Measurements from ENCODE around the gene C11orf21. TPM values are rescaled to one million over a fixed set of nuclear protein-coding genes. Genes with fewer than 3 reads are reported as not detected.

The C11orf21 gene
- total RNA-seq, 1 experiment from 2014 or later: not detected

DNA sequence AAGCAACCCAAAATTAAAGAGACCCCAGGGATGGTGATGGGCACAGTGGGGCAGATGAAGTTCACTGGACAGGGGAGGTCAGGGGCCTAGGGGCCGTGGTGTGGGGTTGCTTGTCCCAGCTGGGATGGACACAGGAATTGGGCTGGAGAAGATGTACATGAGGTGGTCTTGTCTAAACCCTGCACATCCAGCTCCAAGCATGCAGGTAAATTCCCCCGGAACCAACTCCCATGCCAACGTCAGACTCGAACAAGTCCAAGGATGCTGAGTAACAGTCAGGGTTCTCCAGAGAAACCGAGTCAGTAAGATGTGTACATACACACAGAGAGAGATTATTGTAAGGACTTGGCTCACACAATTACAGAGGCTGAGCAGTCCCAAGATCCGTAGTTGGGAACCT, 29.0 kb upstream of the C11orf21 start:
- peaks cover 40% of the 10 kb centered on the region for H3K27me3 Mint-ChIP-seq (ENCODE audit: unreplicated experiment)
- no TSS peak for BruUV-seq (replicated peaks)
- H3K4me3 Mint-ChIP-seq (ENCODE audit: low read depth, unreplicated experiment): no peak overlapping the region
- no peak overlapping the region for H3K27ac Mint-ChIP-seq (ENCODE audit: unreplicated experiment)
- TF ChIP-seq, protein P1, sequence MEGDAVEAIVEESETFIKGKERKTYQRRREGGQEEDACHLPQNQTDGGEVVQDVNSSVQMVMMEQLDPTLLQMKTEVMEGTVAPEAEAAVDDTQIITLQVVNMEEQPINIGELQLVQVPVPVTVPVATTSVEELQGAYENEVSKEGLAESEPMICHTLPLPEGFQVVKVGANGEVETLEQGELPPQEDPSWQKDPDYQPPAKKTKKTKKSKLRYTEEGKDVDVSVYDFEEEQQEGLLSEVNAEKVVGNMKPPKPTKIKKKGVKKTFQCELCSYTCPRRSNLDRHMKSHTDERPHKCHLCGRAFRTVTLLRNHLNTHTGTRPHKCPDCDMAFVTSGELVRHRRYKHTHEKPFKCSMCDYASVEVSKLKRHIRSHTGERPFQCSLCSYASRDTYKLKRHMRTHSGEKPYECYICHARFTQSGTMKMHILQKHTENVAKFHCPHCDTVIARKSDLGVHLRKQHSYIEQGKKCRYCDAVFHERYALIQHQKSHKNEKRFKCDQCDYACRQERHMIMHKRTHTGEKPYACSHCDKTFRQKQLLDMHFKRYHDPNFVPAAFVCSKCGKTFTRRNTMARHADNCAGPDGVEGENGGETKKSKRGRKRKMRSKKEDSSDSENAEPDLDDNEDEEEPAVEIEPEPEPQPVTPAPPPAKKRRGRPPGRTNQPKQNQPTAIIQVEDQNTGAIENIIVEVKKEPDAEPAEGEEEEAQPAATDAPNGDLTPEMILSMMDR (IDR thresholded peaks at IDR 0.05; ENCODE audit: unreplicated experiment): no peak
- intact Hi-C loops (cut with micrococcal nuclease; ENCODE audit: unreplicated experiment): no loop called here
- no peaks in the 10 kb centered on the region for H3K4me1 Mint-ChIP-seq (ENCODE audit: low read depth, unreplicated experiment)
- no peaks in the 10 kb centered on the region for H3K36me3 Mint-ChIP-seq (ENCODE audit: insufficient read depth, unreplicated experiment)
- no peak for DNase-seq
- CTCF ChIA-PET: no interaction called here
- H3K9me3 Mint-ChIP-seq (ENCODE audit: low read depth, unreplicated experiment): peaks cover 9% of the 10 kb centered on the region

GRCh38 chr11:2329551-2329950, 27.8 kb upstream of the C11orf21 start:
- Mint-ChIP-seq H3K4me3 (ENCODE audit: low read depth, unreplicated experiment) (no peak overlapping the region), H3K27ac (ENCODE audit: unreplicated experiment) (no peak overlapping the region), H3K27me3 (ENCODE audit: unreplicated experiment) (peaks cover 35% of the 10 kb centered on the region), H3K4me1 (ENCODE audit: low read depth, unreplicated experiment) (no peaks in the 10 kb centered on the region), H3K36me3 (ENCODE audit: insufficient read depth, unreplicated experiment) (no peaks in the 10 kb centered on the region), H3K9me3 (ENCODE audit: low read depth, unreplicated experiment) (peaks cover 9% of the 10 kb centered on the region)
- BruUV-seq (replicated peaks): no TSS peak
- intact Hi-C loops (cut with micrococcal nuclease; ENCODE audit: unreplicated experiment): no loop called here
- no peak for DNase-seq
- TF ChIP-seq, protein P1 (IDR thresholded peaks at IDR 0.05; ENCODE audit: unreplicated experiment): no peak
- CTCF ChIA-PET: no interaction called here

- no TSS peak for BruUV-seq (replicated peaks)
- CTCF ChIA-PET: no interaction called here
- Mint-ChIP-seq H3K9me3 (ENCODE audit: low read depth, unreplicated experiment) (peaks cover 9% of the 10 kb centered on the region), H3K27me3 (ENCODE audit: unreplicated experiment) (peaks cover 40% of the 10 kb centered on the region), H3K27ac (ENCODE audit: unreplicated experiment) (no peak overlapping the region), H3K4me3 (ENCODE audit: low read depth, unreplicated experiment) (no peak overlapping the region), H3K4me1 (ENCODE audit: low read depth, unreplicated experiment) (no peaks in the 10 kb centered on the region), H3K36me3 (ENCODE audit: insufficient read depth, unreplicated experiment) (no peaks in the 10 kb centered on the region)
- no peak for DNase-seq
- TF ChIP-seq, protein P1 (IDR thresholded peaks at IDR 0.05; ENCODE audit: unreplicated experiment): no peak
- intact Hi-C loops (cut with micrococcal nuclease; ENCODE audit: unreplicated experiment): no loop called here
Observed at GRCh38 chr11:2328656-2329354, 27.1 kb upstream of the C11orf21 start.

GRCh38 chr11:2328021-2328420, 26.3 kb upstream of the C11orf21 start:
- Mint-ChIP-seq H3K4me3 (ENCODE audit: low read depth, unreplicated experiment) (no peak overlapping the region), H3K9me3 (ENCODE audit: low read depth, unreplicated experiment) (peaks cover 9% of the 10 kb centered on the region), H3K4me1 (ENCODE audit: low read depth, unreplicated experiment) (no peaks in the 10 kb centered on the region), H3K27me3 (ENCODE audit: unreplicated experiment) (peaks cover 48% of the 10 kb centered on the region), H3K36me3 (ENCODE audit: insufficient read depth, unreplicated experiment) (no peaks in the 10 kb centered on the region), H3K27ac (ENCODE audit: unreplicated experiment) (no peak overlapping the region)
- TF ChIP-seq, protein P1 (IDR thresholded peaks at IDR 0.05; ENCODE audit: unreplicated experiment): no peak
- CTCF ChIA-PET: no interaction called here
- no TSS peak for BruUV-seq (replicated peaks)
- no peak for DNase-seq
- intact Hi-C loops (cut with micrococcal nuclease; ENCODE audit: unreplicated experiment): no loop called here
